NB4 (cell line): ENCODE results near the gene MTMR3.
"Not testable (repeated sequence)": the region's sequence is repeated elsewhere in the genome, so short reads cannot be mapped to it uniquely, and the experiment has no call there.

Experiments
- DNase-seq: peaks from one replicate; pipeline ENCODE4 v3.0.0; 2010; ENCODE audit warnings: low read depth
- H3K4me3 ChIP-seq: one replicate; pipeline ENCODE4 v1.5.1; 2011; ENCODE audit warnings: mild to moderate bottlenecking, low read depth, low read length, moderate library complexity
- CTCF ChIP-seq: IDR thresholded peaks from one replicate; pipeline ENCODE4 v1.5.1; 2012; ENCODE audit warnings: low read depth, low read length
- MAX ChIP-seq: IDR thresholded peaks from 2 replicates; pipeline ENCODE4 v1.6.1; 2011; ENCODE audit warnings: low read depth, low read length
- MYC ChIP-seq: IDR thresholded peaks from 2 replicates; pipeline ENCODE4 v1.6.1; 2011; ENCODE audit warnings: low read depth, low read length
- POLR2A ChIP-seq: IDR thresholded peaks from 2 replicates; pipeline ENCODE4 v1.6.1; 2011; ENCODE audit warnings: mild to moderate bottlenecking; ENCODE audit not compliant: insufficient read length; ENCODE audit errors: extremely low read depth

Gene MTMR3

GRCh38 chr22:30057375-30057774, 174.4 kb downstream of the MTMR3 start:
- DNase-seq: no peak
- no peak for TF ChIP-seq CTCF
- no peak for TF ChIP-seq POLR2A
- no peak for TF ChIP-seq MYC
- TF ChIP-seq MAX: no peak
- H3K4me3 ChIP-seq: no peak overlapping the region

- not testable (repeated sequence) for H3K4me3 ChIP-seq, DNase-seq
Measured at GRCh38 chr22:30059346-30060020, 176.5 kb downstream of the MTMR3 start.

DNA sequence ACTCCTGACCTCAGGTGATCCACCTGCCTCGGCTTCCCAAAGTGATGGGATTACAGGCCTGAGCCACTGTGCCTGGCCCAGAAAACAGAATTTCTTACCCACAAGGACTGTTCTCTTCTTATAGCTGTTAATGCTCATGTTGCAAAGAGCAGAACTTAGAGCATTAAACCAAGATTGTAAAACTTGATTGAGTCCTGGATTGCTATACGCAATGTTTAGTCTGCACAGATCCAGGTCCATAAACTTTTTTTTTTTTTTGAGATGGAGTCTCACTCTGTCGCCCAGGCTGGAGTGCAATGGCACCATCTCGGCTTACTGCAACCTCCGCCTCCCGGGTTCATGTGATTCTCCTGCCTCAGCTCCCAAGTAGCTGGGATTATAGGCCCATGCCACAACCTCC, 178.1 kb downstream of the MTMR3 start:
- DNase-seq: not testable (repeated sequence)

DNA sequence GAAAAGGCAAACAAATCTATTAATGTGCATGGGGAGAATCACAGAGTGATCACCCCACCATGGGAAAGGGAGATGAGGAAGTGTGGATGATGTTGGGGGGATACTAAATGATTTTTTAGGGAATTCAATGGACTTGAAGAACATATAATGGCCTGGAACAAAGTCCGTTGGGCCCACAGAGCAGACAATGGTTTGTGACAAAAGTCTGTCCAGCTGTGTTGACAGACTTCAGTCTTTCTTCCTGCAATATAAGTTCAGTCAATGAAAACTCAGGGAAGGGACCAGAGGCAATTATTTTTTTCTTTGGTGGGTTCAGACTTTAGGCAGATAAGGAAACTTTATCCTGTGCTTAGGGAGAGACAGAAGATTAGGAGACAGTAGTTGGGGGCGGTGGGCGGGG, 179.3 kb downstream of the MTMR3 start:
- DNase-seq: no peak
- no peak for TF ChIP-seq POLR2A
- no peak for TF ChIP-seq CTCF
- no peak for TF ChIP-seq MAX
- no peak for TF ChIP-seq MYC
- no peak overlapping the region for H3K4me3 ChIP-seq

More for the DNA sequence above, 178.1 kb downstream of the MTMR3 start:
- H3K4me3 ChIP-seq: not testable (repeated sequence)

DNA sequence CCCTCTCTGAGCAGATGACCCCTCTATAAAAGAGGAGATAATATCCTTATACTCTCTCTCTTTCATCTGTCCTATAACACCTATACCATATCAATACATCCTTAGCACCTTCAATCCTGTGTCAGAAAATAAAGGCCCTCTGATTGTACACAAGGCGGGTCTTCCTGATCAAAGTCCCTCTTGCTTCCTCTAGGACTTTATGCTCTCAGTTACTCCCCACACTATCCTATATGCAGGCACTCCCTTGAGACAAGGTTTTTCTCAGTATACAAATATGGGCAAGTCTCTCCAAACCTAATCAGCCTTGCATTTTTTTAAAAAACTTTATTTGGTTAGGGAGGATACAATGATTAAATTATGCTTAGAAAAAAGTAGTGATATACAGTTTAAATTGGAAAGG, 180.0 kb downstream of the MTMR3 start:
- DNase-seq: no peak
- TF ChIP-seq POLR2A (no peak), MYC (no peak), CTCF (no peak), MAX (no peak)
- H3K4me3 ChIP-seq: no peak overlapping the region

DNA sequence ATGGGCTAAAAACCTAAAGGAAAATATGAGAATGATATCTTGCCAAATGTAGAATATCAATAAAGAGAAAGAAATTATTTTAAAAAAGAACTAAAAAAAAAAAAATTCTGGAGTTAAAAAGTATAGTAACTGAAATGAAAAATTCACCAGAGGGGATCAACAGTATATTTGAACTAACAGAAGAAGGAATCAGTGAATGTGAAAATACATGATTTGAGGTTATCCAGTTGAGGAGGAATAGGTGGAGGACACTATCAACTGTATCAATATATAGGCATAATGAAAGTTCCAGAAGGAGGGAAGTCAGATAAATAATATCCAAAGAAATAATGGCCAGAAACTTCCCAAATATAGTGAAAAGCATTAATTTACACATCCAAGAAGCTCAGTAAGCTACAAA, 181.2 kb downstream of the MTMR3 start:
- no peak for TF ChIP-seq CTCF
- TF ChIP-seq MYC: no peak
- no peak overlapping the region for H3K4me3 ChIP-seq
- DNase-seq: no peak

DNA sequence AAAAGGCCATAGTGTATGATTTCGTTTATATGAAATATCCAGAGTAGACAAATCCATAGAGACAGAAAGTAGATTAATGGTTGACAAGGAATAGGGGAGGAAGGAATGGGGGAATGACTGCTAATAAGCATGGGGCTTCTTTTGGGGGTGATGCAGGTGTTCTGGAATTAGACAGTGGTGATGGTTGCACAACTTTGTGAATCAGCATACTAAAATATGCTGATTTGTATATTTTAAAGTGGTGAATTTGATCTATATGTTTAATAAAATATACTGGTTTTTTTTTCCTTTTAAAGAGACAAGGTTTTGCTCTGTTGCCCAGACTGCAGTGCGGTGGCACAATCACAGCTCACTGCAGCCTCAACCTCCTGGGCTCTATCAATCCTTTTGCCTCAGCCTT, 190.8 kb downstream of the MTMR3 start:
- DNase-seq: no peak
- H3K4me3 ChIP-seq: no peak overlapping the region
- TF ChIP-seq CTCF (no peak), MAX (no peak), POLR2A (no peak), MYC (no peak)
